ENCODE measurements around the gene MPRIP. TPM values are rescaled to one million over a fixed set of nuclear protein-coding genes. Genes with fewer than 3 reads are reported as not detected.

The MPRIP gene
- polyA plus RNA-seq, 1 donor from 2014 or later, result 14.4 TPM

GRCh38 chr17:17229416-17230384, 187.4 kb downstream of the MPRIP start:
- peak overlapping the region in 2 of 4 donors; percentile 34 to 54 for H3K4me3 Mint-ChIP-seq
- no peaks in the 10 kb centered on the region for H3K9me3 Mint-ChIP-seq
- no peak overlapping the region for H3K27ac Mint-ChIP-seq
- H3K36me3 Mint-ChIP-seq, result peaks cover 13% of the 10 kb centered on the region
- peaks cover 1 to 4% (median 3%) of the 10 kb centered on the region in 3 donors for H3K4me1 Mint-ChIP-seq
- H3K27me3 Mint-ChIP-seq, result no peaks in the 10 kb centered on the region

GRCh38 chr17:17231621-17232302, 189.5 kb downstream of the MPRIP start:
- Mint-ChIP-seq H3K27me3 (no peaks in the 10 kb centered on the region), H3K4me1 (peaks cover 15 to 19% (median 15%) of the 10 kb centered on the region in 3 donors), H3K4me3 (peak overlapping the region in 1 of 4 donors; percentile 55), H3K36me3 (peaks cover 7% of the 10 kb centered on the region), H3K27ac (peak overlapping the region in 1 of 3 donors; percentile 50), H3K9me3 (no peaks in the 10 kb centered on the region)

GRCh38 chr17:17232303-17232621, 190.0 kb downstream of the MPRIP start:
- peaks cover 7% of the 10 kb centered on the region for H3K36me3 Mint-ChIP-seq
- peaks cover 15 to 22% (median 15%) of the 10 kb centered on the region in 3 donors for H3K4me1 Mint-ChIP-seq
- peak overlapping the region in 1 of 4 donors; percentile 40 for H3K4me3 Mint-ChIP-seq
- no peaks in the 10 kb centered on the region for H3K27me3 Mint-ChIP-seq
- H3K9me3 Mint-ChIP-seq, result no peaks in the 10 kb centered on the region
- peak overlapping the region in 1 of 3 donors; percentile 50 for H3K27ac Mint-ChIP-seq

- Mint-ChIP-seq H3K4me3 (peak overlapping the region; percentile 94 to 100 (median 97)), H3K9me3 (no peaks in the 10 kb centered on the region), H3K36me3 (peaks cover 5% of the 10 kb centered on the region), H3K4me1 (peaks cover 13 to 23% (median 14%) of the 10 kb centered on the region in 3 donors), H3K27me3 (no peaks in the 10 kb centered on the region), H3K27ac (peak overlapping the region; percentile 87 to 100 (median 100))
Observed at GRCh38 chr17:17235212-17236174, 193.2 kb downstream of the MPRIP start.

DNA sequence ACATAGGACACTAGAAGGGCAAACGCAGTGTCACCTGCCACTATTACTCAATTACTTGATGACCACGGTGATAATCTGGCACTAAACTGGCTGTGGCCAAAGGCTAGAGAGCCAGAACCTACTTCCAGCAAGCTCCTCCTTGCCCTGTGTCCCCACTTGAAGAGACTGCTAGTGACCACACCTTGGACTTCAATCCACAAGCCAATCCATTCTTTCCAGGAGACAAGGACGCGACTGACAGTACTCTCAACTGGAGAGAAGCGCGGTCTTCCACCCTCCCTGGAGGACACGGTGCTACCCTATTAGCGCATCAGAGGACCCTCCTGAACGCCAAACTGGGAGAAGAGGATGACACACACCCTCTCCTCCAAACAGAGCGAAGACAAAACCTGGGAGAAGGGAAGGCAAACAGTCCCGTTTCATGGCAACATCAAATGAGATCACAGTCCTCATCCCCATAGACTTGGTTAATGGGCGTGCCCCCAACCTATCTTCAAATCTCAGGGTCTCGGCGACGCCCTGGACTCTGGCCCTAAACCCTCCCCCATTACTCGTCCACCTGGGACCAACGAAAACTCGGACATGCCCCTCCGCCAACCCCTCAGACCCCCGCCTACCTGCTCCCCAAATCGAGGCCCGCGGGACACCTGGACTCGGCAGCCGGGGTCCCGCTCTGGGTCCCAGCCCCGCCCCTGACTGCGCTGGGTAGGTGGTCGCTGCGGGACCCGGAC, 194.2 kb downstream of the MPRIP start:
- H3K27me3 Mint-ChIP-seq, result no peaks in the 10 kb centered on the region
- H3K27ac Mint-ChIP-seq, result peak overlapping the region; percentile 99 to 100 (median 100)
- peak overlapping the region; percentile 94 to 100 (median 97) for H3K4me3 Mint-ChIP-seq
- H3K9me3 Mint-ChIP-seq, result no peaks in the 10 kb centered on the region
- peaks cover 13 to 23% (median 14%) of the 10 kb centered on the region in 3 donors for H3K4me1 Mint-ChIP-seq
- H3K36me3 Mint-ChIP-seq, result peaks cover 5% of the 10 kb centered on the region

DNA sequence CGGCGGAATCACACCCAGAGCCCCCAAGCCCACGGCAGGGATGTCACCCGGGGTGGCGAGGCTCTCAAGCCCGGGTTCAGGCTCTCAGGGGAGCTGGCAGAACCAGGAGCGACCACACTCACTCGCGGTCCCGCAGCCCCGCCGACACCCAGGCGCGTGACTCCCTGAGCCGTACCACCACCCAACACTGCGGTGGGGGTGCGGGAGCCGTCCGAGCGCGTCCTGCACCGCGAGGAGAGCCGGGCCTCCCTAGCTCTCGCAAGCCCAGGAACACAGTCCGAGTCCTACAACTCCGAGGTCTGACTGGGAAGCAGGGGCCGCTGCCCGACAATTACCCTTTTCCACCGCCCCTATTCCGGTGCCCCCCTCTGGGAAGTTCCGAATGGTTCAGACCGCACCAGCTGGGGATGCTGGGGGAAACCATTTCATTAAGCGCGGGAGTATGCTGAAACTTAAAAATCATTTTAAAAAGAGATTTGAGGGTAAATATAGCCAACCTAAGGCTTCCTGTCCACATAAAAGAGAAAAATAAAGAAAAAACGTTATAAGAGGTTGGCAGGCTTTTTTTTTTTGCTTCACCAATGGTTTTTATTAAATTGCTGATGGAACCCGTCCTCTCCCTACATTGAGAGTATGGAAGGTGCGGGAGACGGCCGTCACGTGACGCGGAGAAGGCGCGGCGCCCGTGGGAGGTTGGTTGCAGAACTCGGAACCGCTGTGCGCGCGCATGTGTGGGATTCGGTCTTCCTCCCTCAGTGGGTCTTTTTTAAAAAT, 195.0 kb downstream of the MPRIP start, which contains the start of gene FLCN:
Gene FLCN, minus strand, starts transcription at position 143 of the 774 bp plus-strand sequence. CDS start 9,031 bp downstream, outside the sequence.
- Mint-ChIP-seq H3K9me3 (no peaks in the 10 kb centered on the region), H3K36me3 (peaks cover under 1% of the 10 kb centered on the region), H3K4me1 (peaks cover 13 to 23% (median 14%) of the 10 kb centered on the region in 3 donors), H3K27me3 (no peaks in the 10 kb centered on the region), H3K27ac (peak within 1 kb of the TSS; percentile 99 to 100 (median 100)), H3K4me3 (peak within 1 kb of the TSS; percentile 94 to 100 (median 97))

GRCh38 chr17:17239832-17240231, 197.6 kb downstream of the MPRIP start:
- H3K4me3 Mint-ChIP-seq, result peak overlapping the region in 1 of 4 donors; percentile 99
- H3K36me3 Mint-ChIP-seq, result no peaks in the 10 kb centered on the region
- no peaks in the 10 kb centered on the region for H3K27me3 Mint-ChIP-seq
- peaks cover 13 to 23% (median 14%) of the 10 kb centered on the region in 3 donors for H3K4me1 Mint-ChIP-seq
- H3K9me3 Mint-ChIP-seq, result no peaks in the 10 kb centered on the region
- H3K27ac Mint-ChIP-seq, result peak overlapping the region in 1 of 3 donors; percentile 78

DNA sequence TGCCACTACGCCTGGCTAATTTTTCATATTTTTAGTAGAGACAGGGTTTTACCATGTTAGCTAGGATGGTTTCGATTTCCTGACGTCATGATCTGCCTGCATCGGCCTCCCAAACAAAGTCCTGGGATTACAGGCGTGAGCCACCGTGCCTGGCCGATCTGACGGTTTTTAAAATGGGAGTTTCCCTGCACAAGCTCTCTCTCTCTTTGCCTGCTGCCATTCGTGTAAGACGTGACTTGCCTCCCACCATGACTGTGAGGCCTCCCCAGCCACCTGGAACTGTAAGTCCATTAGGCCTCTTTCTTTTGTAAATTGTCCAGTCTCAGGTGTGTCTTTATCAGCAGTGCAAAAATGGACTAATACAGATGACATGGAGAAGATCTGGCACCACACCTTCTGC, 199.4 kb downstream of the MPRIP start:
- H3K36me3 Mint-ChIP-seq, result no peaks in the 10 kb centered on the region
- H3K27ac Mint-ChIP-seq, result peak overlapping the region in 2 of 3 donors; percentile 25 to 50
- peaks cover 0 to 8% (median 2%) of the 10 kb centered on the region in 3 donors for H3K4me1 Mint-ChIP-seq
- H3K27me3 Mint-ChIP-seq, result no peaks in the 10 kb centered on the region
- H3K4me3 Mint-ChIP-seq, result peak overlapping the region in 1 of 4 donors; percentile 53
- no peaks in the 10 kb centered on the region for H3K9me3 Mint-ChIP-seq

GRCh38 chr17:17242246-17242645, 200.0 kb downstream of the MPRIP start:
- Mint-ChIP-seq H3K27ac (no peak overlapping the region), H3K4me3 (peak overlapping the region in 1 of 4 donors; percentile 53), H3K27me3 (no peaks in the 10 kb centered on the region), H3K4me1 (peaks cover 0 to 5% (median 2%) of the 10 kb centered on the region in 3 donors), H3K9me3 (no peaks in the 10 kb centered on the region), H3K36me3 (peaks cover 2% of the 10 kb centered on the region)

Other genes starting within 250 kb of the MPRIP start
- 224 TPM for gene TNFRSF13B, start 70.3 kb upstream of the MPRIP start, polyA plus RNA-seq
- gene PLD6, start 163.9 kb downstream of the MPRIP start, polyA plus RNA-seq, result 5.8 TPM
- gene FLCN, start 194.7 kb downstream of the MPRIP start, polyA plus RNA-seq, result 2.4 TPM
- gene COPS3, start 238.8 kb downstream of the MPRIP start, polyA plus RNA-seq, result 87.0 TPM

All from IgD-negative memory B cell (primary cell).